SK-N-MC (cell line): Measurements from ENCODE around the gene FAM216A.

Experiments used
- EZH2 ChIP-seq: fragments of 200-600 bp; sonication (generic); IDR thresholded peaks from one replicate; pipeline ENCODE4 v1.6.1; 2017; ENCODE audit warnings: antibody characterized with exemption
- FOXP2 ChIP-seq: optimal IDR thresholded peaks from 2 replicates; pipeline ENCODE3; 2011; ENCODE audit warnings: mild to moderate bottlenecking, moderate library complexity; ENCODE audit not compliant: insufficient read depth; ENCODE audit errors: extremely low read length, control extremely low read depth
- POLR2AphosphoS5 ChIP-seq: IDR thresholded peaks from 2 replicates; pipeline ENCODE4 v1.6.1; 2012; ENCODE audit warnings: mild to moderate bottlenecking, low read depth, low read length, borderline replicate concordance

- no peak for TF ChIP-seq FOXP2
- no peak for TF ChIP-seq EZH2
- TF ChIP-seq POLR2AphosphoS5: no peak
Measured at GRCh38 chr12:110501399-110501751, 32.7 kb downstream of the FAM216A start.
